GM12801 (cell line): ENCODE data around the gene NDST1.

Experiments used
- TF ChIP-seq, protein P1 (sequence below): IDR thresholded peaks from one replicate; pipeline ENCODE4 v1.5.1; 2011; ENCODE audit warnings: control low read depth; ENCODE audit not compliant: insufficient read length; ENCODE audit errors: extremely low read depth

NDST1 gene

DNA sequence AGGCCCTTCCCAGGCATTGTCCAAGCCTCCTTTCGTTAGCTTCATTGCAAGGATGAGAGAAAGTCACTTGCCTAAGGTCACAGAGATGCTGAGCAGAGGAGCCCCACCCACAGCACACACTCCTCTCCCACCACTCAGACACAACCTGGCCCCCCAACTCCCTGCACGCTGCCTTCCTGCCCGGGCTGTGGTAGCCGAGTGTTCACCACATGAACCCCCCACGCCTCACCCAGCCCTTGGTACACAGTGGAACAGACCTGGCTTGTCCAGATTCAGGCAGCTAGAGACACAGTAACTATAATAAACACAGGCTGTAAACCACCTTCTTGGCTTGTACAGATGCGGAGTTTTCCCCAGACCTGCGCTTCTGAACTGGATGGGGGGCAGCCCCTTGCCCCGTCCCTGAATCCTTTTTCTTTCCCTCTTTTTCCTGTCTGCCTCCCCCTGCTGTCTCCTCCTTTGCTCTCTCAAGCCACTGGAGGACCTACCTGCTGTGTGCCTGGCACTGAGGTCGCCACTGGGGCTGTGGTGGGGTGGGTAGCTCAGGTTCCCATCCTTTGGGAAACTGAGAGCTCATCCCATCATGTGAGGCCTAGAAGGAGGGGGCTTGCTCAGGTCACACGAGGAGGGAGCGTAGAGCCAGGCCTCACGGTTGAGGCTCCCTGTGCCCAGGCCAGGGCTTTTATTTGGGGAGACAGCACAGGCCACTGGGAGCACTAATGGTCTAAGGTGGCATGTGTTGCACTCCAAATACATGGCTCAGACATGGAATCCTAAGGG is 76.8 kb downstream of the NDST1 start:
- TF ChIP-seq, protein P1, sequence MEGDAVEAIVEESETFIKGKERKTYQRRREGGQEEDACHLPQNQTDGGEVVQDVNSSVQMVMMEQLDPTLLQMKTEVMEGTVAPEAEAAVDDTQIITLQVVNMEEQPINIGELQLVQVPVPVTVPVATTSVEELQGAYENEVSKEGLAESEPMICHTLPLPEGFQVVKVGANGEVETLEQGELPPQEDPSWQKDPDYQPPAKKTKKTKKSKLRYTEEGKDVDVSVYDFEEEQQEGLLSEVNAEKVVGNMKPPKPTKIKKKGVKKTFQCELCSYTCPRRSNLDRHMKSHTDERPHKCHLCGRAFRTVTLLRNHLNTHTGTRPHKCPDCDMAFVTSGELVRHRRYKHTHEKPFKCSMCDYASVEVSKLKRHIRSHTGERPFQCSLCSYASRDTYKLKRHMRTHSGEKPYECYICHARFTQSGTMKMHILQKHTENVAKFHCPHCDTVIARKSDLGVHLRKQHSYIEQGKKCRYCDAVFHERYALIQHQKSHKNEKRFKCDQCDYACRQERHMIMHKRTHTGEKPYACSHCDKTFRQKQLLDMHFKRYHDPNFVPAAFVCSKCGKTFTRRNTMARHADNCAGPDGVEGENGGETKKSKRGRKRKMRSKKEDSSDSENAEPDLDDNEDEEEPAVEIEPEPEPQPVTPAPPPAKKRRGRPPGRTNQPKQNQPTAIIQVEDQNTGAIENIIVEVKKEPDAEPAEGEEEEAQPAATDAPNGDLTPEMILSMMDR = no peak

DNA sequence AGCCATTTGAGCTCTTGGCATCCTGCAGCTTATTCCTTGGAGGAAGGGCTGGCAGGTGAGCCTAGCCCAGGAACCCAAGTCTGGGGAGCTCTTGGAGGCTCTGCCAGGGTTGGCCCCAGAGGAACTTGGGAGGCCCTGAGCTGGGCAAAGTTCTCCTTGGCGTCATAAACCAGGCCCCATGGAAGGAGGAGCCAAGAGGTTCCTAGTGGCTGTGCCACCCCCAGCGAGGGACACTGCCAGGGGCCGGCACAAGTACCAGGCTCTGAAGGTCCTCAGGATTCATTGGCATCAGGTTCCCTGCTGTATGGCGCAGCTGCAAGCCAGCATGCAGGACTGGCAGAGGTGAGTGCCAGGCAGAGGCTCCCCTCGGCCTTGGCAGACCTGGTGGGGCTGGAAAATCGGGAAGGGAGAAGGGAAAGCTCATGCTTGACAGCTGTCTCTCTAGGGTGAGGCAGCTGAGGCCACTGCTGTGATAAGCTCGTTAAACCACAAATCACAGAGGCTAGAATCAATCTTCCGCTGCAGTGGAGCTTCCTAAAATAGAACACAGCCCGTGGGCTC is 77.9 kb downstream of the NDST1 start:
- TF ChIP-seq, protein P1 = no peak

DNA sequence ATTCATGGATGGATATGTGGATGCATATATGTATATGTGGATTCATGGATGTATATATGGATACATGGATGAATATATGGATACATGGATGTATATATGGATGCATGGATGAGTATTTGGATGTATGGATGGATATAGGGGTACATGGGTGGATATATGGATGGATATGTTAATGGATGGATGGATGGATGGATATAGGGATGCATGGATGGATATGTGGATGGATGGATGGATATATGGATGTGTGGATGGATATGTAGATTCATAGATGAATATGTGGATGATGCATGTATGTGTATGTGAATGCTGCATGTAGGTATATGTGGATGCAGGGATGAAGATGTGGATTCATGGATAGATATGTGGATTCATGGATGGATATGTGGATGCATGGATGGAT is 79.1 kb downstream of the NDST1 start:
- TF ChIP-seq, protein P1 = no peak

DNA sequence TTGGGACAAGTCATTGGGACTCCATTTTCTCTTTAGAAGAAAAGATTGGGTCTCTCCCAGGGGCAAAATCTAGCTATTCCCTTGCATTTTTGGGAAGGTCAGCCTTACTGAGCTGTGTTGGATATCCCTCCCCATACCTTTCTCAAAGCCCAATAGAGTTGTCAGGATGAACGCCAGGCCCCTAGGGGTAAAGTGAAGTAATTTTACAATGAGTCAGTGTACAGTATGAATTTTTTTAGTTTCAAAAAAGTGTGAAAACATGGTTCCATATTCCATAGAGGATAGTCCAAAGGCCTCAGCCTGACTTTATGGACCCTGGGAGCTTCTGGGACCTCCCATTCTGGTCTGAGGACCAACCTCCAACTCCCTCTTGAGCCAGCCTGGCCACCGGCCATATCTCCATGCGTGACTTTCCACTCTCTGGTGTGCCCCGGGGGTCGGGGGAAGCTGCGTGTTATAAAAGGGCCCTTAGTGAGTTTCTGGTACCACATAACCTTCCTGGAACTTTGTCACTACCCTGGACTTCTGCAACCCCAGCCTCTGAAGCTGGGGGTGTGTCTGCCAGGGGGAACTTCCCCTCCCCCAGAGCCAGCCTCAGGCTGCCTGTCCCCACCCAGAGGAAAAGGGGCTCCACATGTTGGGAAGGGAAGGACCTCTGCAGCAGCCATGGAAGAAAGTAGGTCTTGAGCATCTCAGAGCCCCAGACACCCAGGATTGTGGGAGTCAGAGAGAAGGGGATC is 80.1 kb downstream of the NDST1 start:
- TF ChIP-seq, protein P1 = no peak

DNA sequence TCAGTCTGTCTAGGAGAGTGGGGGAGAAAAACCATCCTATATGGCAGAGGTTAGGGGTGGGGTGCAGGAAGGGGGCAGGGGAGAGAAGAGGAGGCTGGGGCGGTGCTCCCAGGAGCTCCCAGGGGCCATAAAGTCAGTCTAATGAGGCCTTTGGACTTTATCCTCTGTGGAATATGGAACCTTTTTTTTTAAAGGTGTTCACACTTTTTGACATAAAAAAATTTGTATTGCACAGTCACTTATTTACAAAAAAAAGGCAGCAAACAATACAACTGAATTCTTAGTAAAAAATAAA is 80.6 kb downstream of the NDST1 start:
- TF ChIP-seq, protein P1 = no peak

DNA sequence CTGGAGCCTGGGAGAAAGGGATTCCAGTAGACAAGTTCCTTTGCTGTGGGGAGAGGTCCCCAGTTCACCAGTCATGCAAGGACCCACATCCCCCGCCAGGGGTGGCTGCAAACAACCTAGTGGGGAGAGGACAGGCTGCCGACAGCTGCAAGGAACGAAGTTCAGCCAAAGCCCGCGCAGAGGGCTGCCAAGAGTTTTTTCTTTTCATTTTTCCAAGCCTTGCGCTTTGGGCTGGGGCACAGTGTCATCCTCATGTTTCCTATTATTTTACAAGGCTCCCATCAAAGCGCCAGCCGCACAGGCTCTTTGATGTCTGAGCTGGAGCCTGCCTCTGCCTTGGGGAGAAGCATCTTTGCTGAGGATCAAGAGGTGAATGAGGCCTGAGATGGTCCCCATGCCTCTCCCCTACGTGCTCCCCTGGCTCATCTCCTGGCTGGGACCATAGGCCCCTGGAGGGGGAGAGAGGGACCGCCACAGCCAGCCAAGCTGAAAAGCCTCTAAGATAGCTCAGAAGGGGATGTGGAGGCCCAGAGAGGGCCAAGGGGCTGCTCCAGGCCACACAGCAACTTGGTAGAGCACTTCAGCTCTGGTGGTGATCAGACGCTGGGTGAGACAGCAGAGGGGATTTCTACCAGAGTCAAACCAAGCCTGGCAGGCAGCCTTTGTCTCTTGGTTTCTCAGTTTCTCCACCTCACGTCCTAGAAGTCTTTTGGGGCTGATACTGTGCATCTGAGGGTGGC is 82.1 kb downstream of the NDST1 start:
- TF ChIP-seq, protein P1 = no peak
